IMR-90 (cell line): ENCODE measurements around the gene CRABP1. TPM values are rescaled to one million over a fixed set of nuclear protein-coding genes. Genes with fewer than 3 reads are reported as not detected.

Experiments
- ATAC-seq: fragments of 200-7000 bp; cut with Tn5 transposase; 2 replicates; pipeline ENCODE4 v1.9.1; 2020; ENCODE audit warnings: low read depth, mild to moderate bottlenecking, moderate library complexity
- BruUV-seq: library from RNA; stranded (reverse); fragments of 400-500 nt; replicated peaks from 2 replicates; lab custom pipeline; 2021; lab: Mats Ljungman, UMichigan
- CTCF ChIA-PET: fragments of 300-600 bp; formaldehyde crosslinking; extraction: SDS; loops from one replicate; lab custom pipeline; 2021; ENCODE audit warnings: antibody characterized with exemption; lab: Yijun Ruan, JAX
- POLR2A ChIA-PET: fragments of 300-600 bp; sonication (Branson Sonifier 250); formaldehyde crosslinking; loops from one replicate; lab custom pipeline; 2022; ENCODE audit warnings: antibody characterized with exemption; ENCODE audit not compliant: unreplicated experiment; lab: Charles Lee
- DNase-seq: peaks from one replicate; pipeline ENCODE4 v3.0.0; 2013
- H2AFZ ChIP-seq: replicated peaks from 2 replicates; pipeline ENCODE3; 2013; ENCODE audit warnings: low read length, mild to moderate bottlenecking; ENCODE audit not compliant: poor library complexity
- H2AK5ac ChIP-seq: 2 replicates; pipeline ENCODE4 v1.6.1; 2013; ENCODE audit warnings: low read depth, low read length, inconsistent platforms
- H2AK9ac ChIP-seq: replicated peaks from 2 replicates; pipeline ENCODE3; 2013; ENCODE audit warnings: mild to moderate bottlenecking, low read depth, low read length, moderate library complexity; ENCODE audit not compliant: poor library complexity
- H2BK120ac ChIP-seq: 2 replicates; pipeline ENCODE4 v1.6.1; 2013; ENCODE audit warnings: low read depth, low read length, inconsistent platforms
- H2BK15ac ChIP-seq: 3 replicates; pipeline ENCODE4 v1.6.1; 2013; ENCODE audit warnings: low read depth, low read length, inconsistent platforms
- H2BK20ac ChIP-seq: 2 replicates; pipeline ENCODE4 v1.6.1; 2013; ENCODE audit warnings: low read depth, mild to moderate bottlenecking, inconsistent platforms, low read length, moderate library complexity
- H2BK5ac ChIP-seq: 2 replicates; pipeline ENCODE4 v1.6.1; 2013; ENCODE audit warnings: mild to moderate bottlenecking, low read depth, low read length, inconsistent platforms; ENCODE audit not compliant: poor library complexity, severe bottlenecking
- H3K14ac ChIP-seq: replicated peaks from 2 replicates; pipeline ENCODE4 v1.6.1; 2013; ENCODE audit warnings: low read depth, low read length, inconsistent platforms
- H3K18ac ChIP-seq: 2 replicates; pipeline ENCODE4 v1.6.1; 2013; ENCODE audit warnings: low read depth, low read length, control low read depth
- H3K23ac ChIP-seq: 2 replicates; pipeline ENCODE4 v1.6.1; 2013; ENCODE audit warnings: low read depth, low read length, inconsistent platforms
- H3K27ac ChIP-seq: 2 replicates; pipeline ENCODE4 v1.5.1; 2013; ENCODE audit warnings: mild to moderate bottlenecking, control low read depth, low read length; ENCODE audit not compliant: insufficient read depth
- H3K27me3 ChIP-seq: 2 replicates; pipeline ENCODE4 v1.6.1; 2013; ENCODE audit warnings: low read length; ENCODE audit not compliant: control insufficient read depth, insufficient read depth
- H3K36me3 ChIP-seq: 2 replicates; pipeline ENCODE4 v1.6.1; 2013; ENCODE audit warnings: low read length, mixed read lengths; ENCODE audit not compliant: control insufficient read depth, insufficient read depth
- H3K4ac ChIP-seq: 2 replicates; pipeline ENCODE4 v1.6.1; 2013; ENCODE audit warnings: low read depth, low read length, inconsistent platforms
- H3K4me1 ChIP-seq: 2 replicates; pipeline ENCODE4 v1.6.1; 2013; ENCODE audit warnings: low read length, mixed read lengths; ENCODE audit not compliant: control insufficient read depth, insufficient read depth
- H3K4me2 ChIP-seq: 2 replicates; pipeline ENCODE4 v1.6.1; 2013; ENCODE audit warnings: low read depth, mild to moderate bottlenecking, control low read depth, low read length, moderate library complexity
- H3K4me3 ChIP-seq: 2 replicates; pipeline ENCODE4 v1.5.1; 2013; ENCODE audit warnings: low read depth, mild to moderate bottlenecking, control low read depth, low read length, moderate library complexity; ENCODE audit not compliant: insufficient read depth
- H3K56ac ChIP-seq: 2 replicates; pipeline ENCODE4 v1.6.1; 2013; ENCODE audit warnings: low read length, inconsistent platforms; ENCODE audit not compliant: insufficient read depth; ENCODE audit errors: extremely low read depth
- H3K79me1 ChIP-seq, 2 experiments: 2 replicates each; pipeline ENCODE4 v1.6.1; 2013; ENCODE audit warnings: low read length in 2 of 2, inconsistent platforms in 1 of 2, low read depth in 1 of 2
- H3K9ac ChIP-seq: 2 replicates; pipeline ENCODE4 v1.6.1; 2013; ENCODE audit warnings: low read depth, low read length, control low read depth
- H3K9me1 ChIP-seq: 2 replicates; pipeline ENCODE4 v1.6.1; 2013; ENCODE audit warnings: low read length, inconsistent platforms; ENCODE audit not compliant: insufficient read depth
- H3K9me3 ChIP-seq: 2 replicates; pipeline ENCODE4 v1.6.1; 2013; ENCODE audit warnings: low read length; ENCODE audit not compliant: control insufficient read depth, insufficient read depth
- H4K20me1 ChIP-seq: 2 replicates; pipeline ENCODE4 v1.6.1; 2013; ENCODE audit warnings: low read length, inconsistent platforms; ENCODE audit not compliant: insufficient read depth
- H4K5ac ChIP-seq: 2 replicates; pipeline ENCODE4 v1.6.1; 2013; ENCODE audit warnings: mild to moderate bottlenecking, low read depth, low read length, control low read depth
- H4K8ac ChIP-seq, 2 experiments: 2 replicates each; pipeline ENCODE4 v1.6.1; 2013; ENCODE audit warnings: low read depth in 2 of 2, low read length in 2 of 2, control low read depth in 1 of 2, inconsistent platforms in 1 of 2
- H4K91ac ChIP-seq: 2 replicates; pipeline ENCODE4 v1.6.1; 2013; ENCODE audit warnings: low read depth, low read length, inconsistent platforms; ENCODE audit not compliant: insufficient read depth
- RAD21 ChIP-seq: IDR thresholded peaks from 2 replicates; pipeline ENCODE4 v1.6.1; 2012; ENCODE audit warnings: low read length, improper control_type of control experiment
- WGBS, 2 experiments: methylation state at CpG; one replicate each; pipeline versions ENCODE4 v1.1.5 to v1.1.7; 2013; ENCODE audit warnings: missing lambda C conversion rate in 2 of 2; ENCODE audit not compliant: insufficient read length in 1 of 2; ENCODE audit errors: extremely low coverage in 2 of 2; 5-methylcytosine and 5-hydroxymethylcytosine counted together
- dilution Hi-C: fragments of 300-500 bp; cut with HindIII; formaldehyde crosslinking; loops from one replicate; pipeline ENCODE4 v1.14.3; 2018; ENCODE audit warnings: low sequenced_read_pairs; ENCODE audit not compliant: unreplicated experiment
- in situ Hi-C: fragments of 300-500 bp; cut with MboI; formaldehyde crosslinking; loops from 3 replicates; pipeline ENCODE4 v1.14.3; 2019; ENCODE audit warnings: low sequenced_read_pairs, inconsistent platforms, mixed read lengths
- intact Hi-C: fragments of 100-400 bp; cut with micrococcal nuclease; formaldehyde crosslinking; loops from 2 replicates; pipeline ENCODE4 v1.10.0; 2022
- polyA plus RNA-seq, 3 experiments: library from polyadenylated mRNA; depleted of rRNA; stranded (reverse); fragments of >200 nt; gene quantifications; 2 replicates each; pipeline ENCODE4 v1.2.3, GENCODE V29; 2012; ENCODE audit warnings: low replicate concordance in 1 of 3
- total RNA-seq: library from RNA; depleted of rRNA; stranded (reverse); fragments of >200 nt; gene quantifications from 2 replicates; pipeline ENCODE4 v1.2.3, GENCODE V29; 2012

Gene CRABP1
- total and polyA plus RNA-seq, 2 of the 4 experiments (the other 2 are of a cell fraction) = not detected

DNA sequence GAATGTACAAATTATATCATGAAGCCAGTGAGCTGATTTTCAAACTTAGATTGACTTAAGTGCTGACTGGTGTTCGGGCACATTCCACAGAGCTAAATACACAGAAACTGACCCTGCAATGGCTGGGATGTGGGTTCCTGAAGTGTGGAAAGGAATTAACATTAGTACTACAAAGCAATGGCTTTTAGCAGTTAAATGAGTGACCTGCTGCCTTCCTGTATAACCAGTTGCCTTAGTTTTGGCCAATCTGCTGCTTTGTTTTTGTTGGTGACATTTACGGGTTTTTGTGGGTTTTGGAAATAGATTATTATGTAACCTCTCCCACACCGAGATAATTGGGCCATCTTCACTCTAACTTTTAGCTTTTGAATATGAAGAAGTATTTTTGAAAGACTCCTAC, 38.3 kb upstream of the CRABP1 start:
- POLR2A ChIA-PET = no interaction called here
- Histone ChIP-seq H2AFZ (no peak overlapping the region), H2BK120ac (no peak overlapping the region), H3K27ac (no peak overlapping the region), H3K14ac (no peak overlapping the region), H2BK20ac (no peak overlapping the region), H3K4ac (no peak overlapping the region), H4K20me1 (no peaks in the 10 kb centered on the region), H3K9me3 (no peaks in the 10 kb centered on the region), H3K27me3 (no peaks in the 10 kb centered on the region), H2BK5ac (no peak overlapping the region), H3K4me2 (no peak overlapping the region), H3K9ac (no peak overlapping the region), H3K9me1 (peaks cover 4% of the 10 kb centered on the region; the same call in 1 of the 2 replicates), H2BK15ac (no peak overlapping the region), H2AK5ac (no peak overlapping the region), H4K8ac (no peak overlapping the region), H3K79me1 (peaks cover 16 to 28% of the 10 kb centered on the region in 2 experiments), H3K36me3 (no peaks in the 10 kb centered on the region), H3K56ac (no peak overlapping the region), H4K5ac (no peak overlapping the region), H3K4me1 (peaks cover 6% of the 10 kb centered on the region), H2AK9ac (no peak overlapping the region), H3K23ac (no peak overlapping the region), H3K18ac (no peak overlapping the region), H3K4me3 (no peak overlapping the region), H4K91ac (no peak overlapping the region)
- WGBS, 2 experiments = no CpG with 5 or more reads among the region's 3 CpGs
- CTCF ChIA-PET = no interaction called here
- ATAC-seq = no peak
- intact Hi-C loops = no loop called here
- BruUV-seq = no TSS peak
- TF ChIP-seq RAD21 = no peak
- DNase-seq = no peak
- in situ Hi-C loops = no loop called here
- dilution Hi-C loops = no loop called here
